ENCODE measurements around the gene RBM28.
A peak's percentile ranks its signal among the peaks of the same experiment; 100 is the strongest.

RBM28 gene

GRCh38 chr7:128381161-128381821, 37.6 kb upstream of the RBM28 start:
- no peaks in the 10 kb centered on the region for H3K9me3 Mint-ChIP-seq
- H3K27me3 Mint-ChIP-seq = peaks cover 9% of the 10 kb centered on the region
- H3K4me1 Mint-ChIP-seq = no peaks in the 10 kb centered on the region
- H3K27ac Mint-ChIP-seq = no peak overlapping the region
- ATAC-seq = peak; percentile 6
- no peaks in the 10 kb centered on the region for H3K36me3 Mint-ChIP-seq
- H3K4me3 Mint-ChIP-seq = no peak overlapping the region

GRCh38 chr7:128380483-128381106, 36.9 kb upstream of the RBM28 start:
- Mint-ChIP-seq H3K4me3 (no peak overlapping the region), H3K27me3 (peaks cover 9% of the 10 kb centered on the region), H3K36me3 (no peaks in the 10 kb centered on the region), H3K4me1 (no peaks in the 10 kb centered on the region), H3K9me3 (no peaks in the 10 kb centered on the region), H3K27ac (no peak overlapping the region)
- no peak for ATAC-seq

DNA sequence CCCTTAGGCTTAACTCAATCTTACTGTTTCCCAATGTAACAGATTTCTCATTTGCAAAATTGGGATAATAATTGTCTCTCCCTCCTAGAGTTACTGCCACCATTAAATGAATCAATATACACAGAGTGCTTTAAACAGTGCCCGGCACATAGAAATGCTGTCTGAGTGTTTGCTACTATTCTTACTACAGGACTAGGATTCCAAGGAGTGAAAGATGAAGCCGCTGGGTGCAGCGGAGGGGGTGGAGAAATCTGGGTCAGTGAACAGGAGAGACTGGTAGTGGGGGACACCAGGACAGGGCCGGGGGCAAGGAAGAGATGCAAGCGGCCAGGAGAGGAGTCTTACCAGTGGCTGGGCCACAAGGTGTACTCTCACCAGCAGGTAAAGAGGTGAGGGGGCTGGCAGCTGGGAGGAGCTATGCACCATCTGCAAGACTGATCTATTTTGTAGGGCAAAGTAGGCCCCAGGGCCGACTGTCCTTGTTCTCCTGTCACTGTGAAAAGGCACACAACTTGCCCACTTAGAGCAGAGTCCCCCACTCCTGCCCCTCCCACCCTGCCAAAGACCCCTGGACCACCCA, 36.3 kb upstream of the RBM28 start:
- no peak for ATAC-seq
- Mint-ChIP-seq H3K9me3 (no peaks in the 10 kb centered on the region), H3K27me3 (peaks cover 11% of the 10 kb centered on the region), H3K4me1 (no peaks in the 10 kb centered on the region), H3K36me3 (no peaks in the 10 kb centered on the region), H3K27ac (no peak overlapping the region), H3K4me3 (no peak overlapping the region)

- H3K4me1 Mint-ChIP-seq = no peaks in the 10 kb centered on the region
- H3K27ac Mint-ChIP-seq = no peak overlapping the region
- peaks cover 4% of the 10 kb centered on the region for H3K9me3 Mint-ChIP-seq
- H3K27me3 Mint-ChIP-seq = peaks cover 24% of the 10 kb centered on the region
- no peaks in the 10 kb centered on the region for H3K36me3 Mint-ChIP-seq
- peak; percentile 40 for ATAC-seq
- H3K4me3 Mint-ChIP-seq = no peak overlapping the region
Observed at GRCh38 chr7:128378637-128379036, 34.9 kb upstream of the RBM28 start.

GRCh38 chr7:128376077-128376476, 32.4 kb upstream of the RBM28 start:
- H3K27ac Mint-ChIP-seq = no peak overlapping the region
- no peak for ATAC-seq

GRCh38 chr7:128374041-128374440, 30.3 kb upstream of the RBM28 start:
- Mint-ChIP-seq H3K4me1 (no peaks in the 10 kb centered on the region), H3K4me3 (no peak overlapping the region), H3K27ac (no peak overlapping the region), H3K36me3 (no peaks in the 10 kb centered on the region), H3K9me3 (peaks cover 4% of the 10 kb centered on the region), H3K27me3 (peaks cover 47% of the 10 kb centered on the region)
- no peak for ATAC-seq

More at GRCh38 chr7:128376077-128376476, 32.4 kb upstream of the RBM28 start:
- Mint-ChIP-seq H3K4me3 (no peak overlapping the region), H3K27me3 (peaks cover 36% of the 10 kb centered on the region), H3K36me3 (no peaks in the 10 kb centered on the region), H3K4me1 (no peaks in the 10 kb centered on the region), H3K9me3 (peaks cover 4% of the 10 kb centered on the region)

DNA sequence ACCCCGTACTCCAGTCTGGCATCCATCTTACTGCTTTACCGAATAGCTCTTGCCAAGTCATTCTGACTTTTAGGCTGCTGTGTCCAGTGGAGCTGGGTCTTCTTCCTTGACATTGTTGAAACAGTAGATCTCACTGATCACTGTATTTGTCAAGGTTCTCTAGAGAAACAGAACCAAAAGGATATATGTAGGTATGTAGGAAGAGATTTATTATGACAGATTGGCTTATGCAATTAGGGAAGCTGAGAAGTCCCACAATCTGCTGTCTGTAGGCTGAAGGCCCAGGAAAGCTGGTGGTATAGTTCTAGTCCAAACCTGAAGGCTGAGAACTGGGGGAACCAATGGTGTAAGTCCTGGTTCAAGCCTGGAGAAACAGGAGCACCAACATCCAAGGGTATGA, 29.9 kb upstream of the RBM28 start:
- Mint-ChIP-seq H3K36me3 (no peaks in the 10 kb centered on the region), H3K9me3 (peaks cover 4% of the 10 kb centered on the region), H3K4me1 (no peaks in the 10 kb centered on the region), H3K27ac (no peak overlapping the region), H3K4me3 (no peak overlapping the region), H3K27me3 (peaks cover 47% of the 10 kb centered on the region)
- no peak for ATAC-seq

GRCh38 chr7:128370491-128370890, 26.8 kb upstream of the RBM28 start:
- H3K4me3 Mint-ChIP-seq = no peak overlapping the region
- no peaks in the 10 kb centered on the region for H3K36me3 Mint-ChIP-seq
- no peak overlapping the region for H3K27ac Mint-ChIP-seq
- no peaks in the 10 kb centered on the region for H3K4me1 Mint-ChIP-seq
- ATAC-seq = no peak
- peaks cover 59% of the 10 kb centered on the region for H3K27me3 Mint-ChIP-seq
- H3K9me3 Mint-ChIP-seq = peaks cover 4% of the 10 kb centered on the region

DNA sequence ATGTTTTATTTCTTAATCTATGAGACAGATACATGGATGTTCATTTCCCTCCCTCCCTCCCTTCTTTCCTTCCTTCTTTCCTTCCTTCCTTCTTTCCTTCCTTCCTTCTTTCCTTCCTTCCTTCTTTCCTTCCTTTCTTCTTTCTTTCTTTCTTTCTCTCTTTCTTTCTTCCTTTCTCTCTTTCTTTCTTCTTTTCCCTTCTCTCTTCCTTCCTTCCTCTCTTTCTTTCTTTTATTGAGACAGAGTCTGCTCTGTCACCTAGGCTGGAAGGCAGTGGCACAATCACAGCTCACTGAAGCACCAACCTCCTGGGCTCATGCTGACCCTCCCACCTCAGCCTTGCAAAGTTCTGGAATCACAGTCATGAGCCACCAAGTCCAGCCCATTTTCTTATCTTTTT, 23.3 kb upstream of the RBM28 start:
- H3K9me3 Mint-ChIP-seq = no peaks in the 10 kb centered on the region
- no peak overlapping the region for H3K4me3 Mint-ChIP-seq
- no peak for ATAC-seq
- peaks cover 6% of the 10 kb centered on the region for H3K4me1 Mint-ChIP-seq
- peaks cover 73% of the 10 kb centered on the region for H3K27me3 Mint-ChIP-seq
- no peaks in the 10 kb centered on the region for H3K36me3 Mint-ChIP-seq
- no peak overlapping the region for H3K27ac Mint-ChIP-seq

DNA sequence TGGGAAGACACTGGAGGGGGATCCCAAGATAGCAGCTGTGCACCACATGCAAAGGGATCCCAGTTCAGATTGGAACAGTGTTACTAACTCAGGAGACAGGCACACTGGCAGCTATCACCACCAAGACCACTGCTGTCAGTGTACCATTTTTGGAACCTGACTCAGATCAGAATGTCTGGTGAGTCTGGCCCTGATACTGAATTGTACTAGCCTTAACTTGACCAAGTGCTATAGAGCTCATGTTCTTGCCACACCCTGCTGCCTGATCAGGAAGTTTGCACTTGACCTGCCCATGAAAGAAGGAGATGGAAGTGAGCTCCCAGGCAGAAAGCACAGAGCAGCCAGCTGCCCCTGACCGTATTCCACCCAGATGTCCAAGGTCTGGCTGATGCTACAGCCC, 22.6 kb upstream of the RBM28 start:
- Mint-ChIP-seq H3K36me3 (no peaks in the 10 kb centered on the region), H3K27ac (no peak overlapping the region), H3K27me3 (peaks cover 75% of the 10 kb centered on the region), H3K9me3 (no peaks in the 10 kb centered on the region), H3K4me3 (no peak overlapping the region), H3K4me1 (peaks cover 12% of the 10 kb centered on the region)
- no peak for ATAC-seq

GRCh38 chr7:128365432-128365831, 21.7 kb upstream of the RBM28 start:
- H3K27me3 Mint-ChIP-seq = peaks cover 75% of the 10 kb centered on the region
- H3K36me3 Mint-ChIP-seq = no peaks in the 10 kb centered on the region
- no peak overlapping the region for H3K27ac Mint-ChIP-seq
- no peak for ATAC-seq
- H3K4me1 Mint-ChIP-seq = peaks cover 20% of the 10 kb centered on the region
- H3K9me3 Mint-ChIP-seq = no peaks in the 10 kb centered on the region
- H3K4me3 Mint-ChIP-seq = no peak overlapping the region

DNA sequence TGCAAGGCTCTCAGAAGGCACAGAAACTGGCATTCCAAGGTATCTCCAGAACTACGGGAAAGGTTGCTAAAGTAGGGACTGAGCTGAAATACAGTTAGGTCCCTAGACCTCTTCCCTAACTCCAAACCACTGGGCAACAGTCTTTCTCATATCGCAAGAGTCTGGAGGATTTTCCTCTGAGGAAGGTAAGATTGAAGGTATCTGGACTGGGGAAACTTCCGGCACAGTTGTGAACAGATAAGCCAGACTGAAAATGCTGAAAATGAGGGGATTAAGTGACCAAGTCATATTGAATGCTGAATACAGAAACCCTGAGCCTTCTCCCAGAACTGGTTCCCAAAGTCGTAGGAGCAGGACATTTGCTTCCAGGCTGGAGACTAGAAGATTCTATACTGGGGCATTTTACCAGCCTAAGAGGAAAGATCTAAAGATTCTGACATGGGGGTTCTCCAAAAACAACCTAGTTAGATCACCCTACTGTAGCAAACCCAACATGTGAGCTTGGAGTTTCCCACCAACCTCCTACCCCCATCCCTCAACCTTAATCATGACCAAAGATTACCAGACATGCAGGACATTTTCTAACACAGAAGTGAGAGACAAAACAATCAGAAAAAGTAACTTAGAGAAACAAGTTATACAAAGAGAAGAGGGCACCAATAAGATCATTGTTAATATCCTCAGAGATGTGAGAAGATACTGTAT, 20.6 kb upstream of the RBM28 start:
- no peaks in the 10 kb centered on the region for H3K9me3 Mint-ChIP-seq
- H3K4me1 Mint-ChIP-seq = peaks cover 20% of the 10 kb centered on the region
- ATAC-seq = no peak
- H3K27ac Mint-ChIP-seq = no peak overlapping the region
- H3K4me3 Mint-ChIP-seq = no peak overlapping the region
- H3K27me3 Mint-ChIP-seq = peaks cover 81% of the 10 kb centered on the region
- no peaks in the 10 kb centered on the region for H3K36me3 Mint-ChIP-seq

DNA sequence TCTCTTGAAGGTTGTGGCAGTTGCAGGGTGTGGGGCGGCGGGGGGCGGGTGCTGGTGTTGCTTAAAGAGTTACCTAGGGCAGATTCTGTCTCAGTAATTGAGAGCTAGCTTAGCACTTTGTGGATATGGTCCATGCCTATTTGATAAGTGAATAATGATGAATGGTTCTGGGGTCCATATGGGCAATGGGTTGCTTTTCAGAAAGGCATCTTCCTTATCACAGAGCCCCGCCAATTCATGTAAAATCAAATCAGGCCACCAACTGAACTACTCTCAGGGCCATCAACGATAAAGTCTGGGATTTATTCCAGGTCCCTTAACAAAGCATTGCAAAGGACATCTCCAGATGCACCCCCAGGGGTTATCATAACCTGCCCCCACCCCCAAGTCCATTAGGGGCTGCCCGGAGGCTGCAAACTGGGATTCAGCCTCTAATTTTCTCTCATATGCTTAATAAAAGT, 19.6 kb upstream of the RBM28 start:
- no peak overlapping the region for H3K4me3 Mint-ChIP-seq
- no peaks in the 10 kb centered on the region for H3K36me3 Mint-ChIP-seq
- H3K4me1 Mint-ChIP-seq = peaks cover 20% of the 10 kb centered on the region
- no peak overlapping the region for H3K27ac Mint-ChIP-seq
- H3K27me3 Mint-ChIP-seq = peaks cover 91% of the 10 kb centered on the region
- H3K9me3 Mint-ChIP-seq = no peaks in the 10 kb centered on the region
- no peak for ATAC-seq

GRCh38 chr7:128362670-128363069, 19.0 kb upstream of the RBM28 start:
- H3K4me3 Mint-ChIP-seq = no peak overlapping the region
- H3K4me1 Mint-ChIP-seq = peaks cover 20% of the 10 kb centered on the region
- no peak for ATAC-seq
- H3K36me3 Mint-ChIP-seq = no peaks in the 10 kb centered on the region
- H3K27ac Mint-ChIP-seq = no peak overlapping the region
- peaks cover 91% of the 10 kb centered on the region for H3K27me3 Mint-ChIP-seq
- H3K9me3 Mint-ChIP-seq = no peaks in the 10 kb centered on the region
